K562 (cell line): Measurements from ENCODE around the gene TRAPPC2B. TPM values are rescaled to one million over a fixed set of nuclear protein-coding genes. Genes with fewer than 3 reads are reported as not detected.
A peak's percentile ranks its signal among the peaks of the same experiment; 100 is the strongest.

Experiments used
- BDP1 ChIP-seq: IDR thresholded peaks from 3 replicates; pipeline ENCODE4 v1.6.1; 2011; ENCODE audit not compliant: insufficient read length, insufficient read depth
- BRD4 ChIP-seq: fragments of 200-600 bp; sonication (generic); IDR thresholded peaks from 2 replicates; pipeline ENCODE4 v1.6.1; 2017; ENCODE audit warnings: inconsistent platforms
- CBX1 ChIP-seq: sonication (generic); IDR thresholded peaks from 2 replicates; pipeline ENCODE4 v1.6.1; 2016; ENCODE audit warnings: antibody characterized with exemption, low read depth, mild to moderate bottlenecking
- CC2D1A ChIP-seq: fragments of 450-650 bp; IDR thresholded peaks from 2 replicates; pipeline ENCODE4 v1.6.1; 2017; ENCODE audit warnings: mild to moderate bottlenecking
- CTCFL ChIP-seq: IDR thresholded peaks from 2 replicates; pipeline ENCODE4 v1.6.1; 2011; ENCODE audit warnings: borderline replicate concordance, low read depth, mild to moderate bottlenecking, moderate library complexity, low read length; ENCODE audit not compliant: insufficient read depth, poor library complexity, severe bottlenecking
- ESRRA ChIP-seq: fragments of 450-650 bp; IDR thresholded peaks from 2 replicates; pipeline ENCODE4 v1.6.1; 2014; ENCODE audit warnings: low read depth, mild to moderate bottlenecking, moderate library complexity, borderline replicate concordance
- FOXJ3 ChIP-seq: sonication (generic); formaldehyde crosslinking; IDR thresholded peaks from 2 replicates; pipeline ENCODE4 v1.4.0; 2020; ENCODE audit warnings: mild to moderate bottlenecking, missing genetic modification reagents
- GTF2B ChIP-seq: IDR thresholded peaks from 2 replicates; pipeline ENCODE4 v1.6.1; 2011; ENCODE audit not compliant: insufficient read length; ENCODE audit errors: extremely low read depth
- HIVEP1 ChIP-seq: fragments of 250-450 bp; sonication (Bioruptor Pico); IDR thresholded peaks from 2 replicates; pipeline ENCODE4 v1.4.0; 2020; ENCODE audit warnings: mild to moderate bottlenecking
- JUNB ChIP-seq: fragments of 450-650 bp; formaldehyde crosslinking; conservative IDR thresholded peaks from 2 replicates; pipeline ENCODE4 v1.4.0; 2020; ENCODE audit warnings: mild to moderate bottlenecking
- NEUROD1 ChIP-seq: fragments of 150-350 bp; IDR thresholded peaks from 2 replicates; pipeline ENCODE4 v1.6.1; 2014; ENCODE audit warnings: borderline replicate concordance, low read length, low read depth; ENCODE audit not compliant: partially characterized antibody
- NFE2 ChIP-seq: IDR thresholded peaks from 2 replicates; pipeline ENCODE4 v1.6.1; 2014; ENCODE audit warnings: antibody characterized with exemption, low read depth
- NFYB ChIP-seq: IDR thresholded peaks from 2 replicates; pipeline ENCODE4 v1.6.1; 2011; ENCODE audit warnings: mild to moderate bottlenecking, moderate library complexity; ENCODE audit not compliant: insufficient read length; ENCODE audit errors: extremely low read depth
- NR0B1 ChIP-seq: fragments of 450-650 bp; IDR thresholded peaks from one replicate; pipeline ENCODE4 v1.6.1; 2018; ENCODE audit warnings: mild to moderate bottlenecking, moderate library complexity; ENCODE audit not compliant: partially characterized antibody
- SREBF2 ChIP-seq: sonication (generic); formaldehyde crosslinking; IDR thresholded peaks from 2 replicates; pipeline ENCODE4 v1.4.0; 2020; ENCODE audit warnings: mild to moderate bottlenecking, missing genetic modification reagents
- ZBTB17 ChIP-seq: fragments of 450-650 bp; formaldehyde crosslinking; IDR thresholded peaks from 2 replicates; pipeline ENCODE4 v1.4.0; 2020; ENCODE audit warnings: mild to moderate bottlenecking
- ZNF324 ChIP-seq: fragments of 250-450 bp; sonication (Bioruptor Pico); IDR thresholded peaks from 2 replicates; pipeline ENCODE4 v1.4.0; 2020; ENCODE audit warnings: mild to moderate bottlenecking
- ZNF444 ChIP-seq: fragments of 250-450 bp; sonication (Bioruptor Pico); IDR thresholded peaks from 2 replicates; pipeline ENCODE4 v1.4.0; 2020; ENCODE audit warnings: mild to moderate bottlenecking, moderate library complexity
- ZNF449 ChIP-seq: fragments of 250-450 bp; sonication (Bioruptor Pico); IDR thresholded peaks from 2 replicates; pipeline ENCODE4 v1.8.0; 2022; ENCODE audit warnings: moderate library complexity, mild to moderate bottlenecking, inconsistent platforms
- ZNF57 ChIP-seq: fragments of 450-650 bp; formaldehyde crosslinking; IDR thresholded peaks from 2 replicates; pipeline ENCODE4 v1.4.0; 2020; ENCODE audit warnings: mild to moderate bottlenecking, moderate library complexity
- ZSCAN32 ChIP-seq: fragments of 450-650 bp; formaldehyde crosslinking; IDR thresholded peaks from 2 replicates; pipeline ENCODE4 v1.4.0; 2020; ENCODE audit warnings: mild to moderate bottlenecking, moderate library complexity
- polyA plus RNA-seq, 8 experiments: library from polyadenylated mRNA; depleted of rRNA in 4 of 8; stranded (reverse) in 5 of 8; unstranded in 3 of 8; fragments of >200 nt; fragmentation: Nextera tagmentation in 2 of 8; fragmentation: Illumina TruSeq in 1 of 8; extraction: Ambion mirVana in 2 of 8; extraction: Trizol in 1 of 8; gene quantifications; 2 replicates each; pipeline versions ENCODE4 v1.2.1 to v1.2.3, GENCODE V29; 2011 to 2014; ENCODE audit warnings: inconsistent platforms in 1 of 8, missing spikeins in 1 of 8
- total RNA-seq, 7 experiments: library from RNA; depleted of rRNA in 6 of 7; stranded (reverse); fragments of >200 nt in 6 of 7; fragmentation: Illumina TruSeq in 2 of 7; extraction: Trizol in 2 of 7; gene quantifications; 2 replicates each; pipeline versions ENCODE4 v1.2.1 to v1.2.3, GENCODE V29; 2011 to 2021; ENCODE audit warnings: low replicate concordance in 1 of 7
- TF ChIP-seq, protein P1 (sequence below), 2 experiments: fragments of 450-650 bp in 1 of 2; sonication (generic) in 1 of 2; formaldehyde crosslinking; conservative IDR thresholded peaks; 2 replicates each; pipeline versions ENCODE4 v1.4.0 to v1.8.1; 2020 to 2022; ENCODE audit warnings: mild to moderate bottlenecking in 1 of 2, missing genetic modification reagents in 1 of 2

Gene TRAPPC2B
- total and polyA plus RNA-seq, 9 of the 15 experiments (the other 6 are each of a cell fraction or from before 2014, with no cell fraction given): 2.2 to 20.4 (median 4.6) TPM

- TF ChIP-seq ZNF449 (CRISPR knock-in tag): no peak
- no peak for TF ChIP-seq FOXJ3 (CRISPR knock-in tag)
- no peak for TF ChIP-seq HIVEP1
- TF ChIP-seq, protein P1, sequence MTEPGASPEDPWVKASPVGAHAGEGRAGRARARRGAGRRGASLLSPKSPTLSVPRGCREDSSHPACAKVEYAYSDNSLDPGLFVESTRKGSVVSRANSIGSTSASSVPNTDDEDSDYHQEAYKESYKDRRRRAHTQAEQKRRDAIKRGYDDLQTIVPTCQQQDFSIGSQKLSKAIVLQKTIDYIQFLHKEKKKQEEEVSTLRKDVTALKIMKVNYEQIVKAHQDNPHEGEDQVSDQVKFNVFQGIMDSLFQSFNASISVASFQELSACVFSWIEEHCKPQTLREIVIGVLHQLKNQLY (CRISPR knock-in tag; conservative IDR thresholded peaks at IDR 0.05): no peak
- TF ChIP-seq ZBTB17 (CRISPR knock-in tag): 0 out of 2 replicates have a peak, but pooled peaks have one; percentile 31
- no peak for TF ChIP-seq CTCFL
- TF ChIP-seq CBX1: no peak
- peak; percentile 92 for TF ChIP-seq ZNF57 (CRISPR knock-in tag)
- peak; percentile 70; the same call in 1 of the 2 replicates for TF ChIP-seq ESRRA
- no peak for TF ChIP-seq CC2D1A
- TF ChIP-seq BRD4: no peak
- TF ChIP-seq JUNB (CRISPR knock-in tag): peak; percentile 63; the same call in 1 of the 2 replicates
- TF ChIP-seq NFE2: no peak
- no peak for TF ChIP-seq NEUROD1
- peak; percentile 52 for TF ChIP-seq NFYB
- TF ChIP-seq ZNF444 (CRISPR knock-in tag): no peak
- no peak for TF ChIP-seq GTF2B
- TF ChIP-seq BDP1: no peak
- no peak for TF ChIP-seq ZNF324
- TF ChIP-seq NR0B1: no peak
- TF ChIP-seq ZSCAN32 (CRISPR knock-in tag): no peak
- TF ChIP-seq SREBF2 (CRISPR knock-in tag): no peak
These were observed 26.6 kb downstream of the TRAPPC2B start, which contains the start of gene ZNF548 (continued) for GRCh38 chr19:57389730-57390598.
